HTERT RPE-1 (cell line): ENCODE results near the gene NAALADL1.

Experiments
- in situ Hi-C: fragments of 300-500 bp; cut with MboI; formaldehyde crosslinking; loops from 4 replicates; pipeline ENCODE4 v1.14.3; 2020; ENCODE audit warnings: low sequenced_read_pairs

NAALADL1 gene

DNA sequence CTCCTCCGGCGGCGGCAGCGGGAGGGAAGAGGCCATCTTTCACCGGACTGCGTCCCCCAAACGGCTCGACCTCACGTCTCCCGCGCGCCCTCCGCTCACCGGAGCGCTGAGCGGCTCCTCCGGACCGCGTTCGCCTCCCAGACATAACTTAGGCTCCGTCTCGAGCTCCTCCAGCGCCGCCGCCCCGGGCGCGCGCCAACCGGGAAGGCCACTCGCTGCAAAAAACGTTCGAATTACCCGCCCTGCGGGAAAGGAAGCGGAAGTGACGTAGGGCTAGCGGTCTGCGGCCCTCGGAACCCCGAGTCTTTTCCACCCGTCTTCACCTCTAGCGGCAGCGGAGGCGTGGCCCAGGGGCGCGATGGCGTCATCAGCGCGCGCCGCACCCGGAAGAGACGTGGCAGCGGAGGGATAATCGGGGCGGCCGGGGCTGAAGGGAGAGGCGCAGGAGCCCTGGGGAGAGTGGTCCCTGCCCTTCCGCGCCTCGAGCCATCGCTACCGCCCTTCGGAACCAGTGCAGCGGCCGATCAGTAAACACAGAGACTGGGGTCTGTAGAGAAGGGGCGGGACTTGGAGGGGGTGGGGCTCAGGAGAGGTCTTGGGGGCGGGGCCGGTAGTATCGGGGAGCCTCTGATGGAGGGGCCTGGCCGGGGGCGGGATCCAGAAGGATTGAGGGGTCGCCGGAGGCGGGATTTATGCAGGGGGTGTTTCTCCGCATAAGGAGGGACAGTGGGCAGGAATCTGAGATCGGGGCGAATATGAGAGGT lies 25.7 kb upstream of the NAALADL1 start, which contains the start of the genes CDCA5 and ZFPL1:
TSS of gene CDCA5 (minus strand) at position 207 of the 764 bp plus-strand sequence. CDS start at position 145, 62 bp downstream.
TSS of gene ZFPL1 (plus strand) at position 389 of the 764 bp plus-strand sequence. CDS start 477 bp downstream, outside the sequence.
- in situ Hi-C loops: no loop called here

DNA sequence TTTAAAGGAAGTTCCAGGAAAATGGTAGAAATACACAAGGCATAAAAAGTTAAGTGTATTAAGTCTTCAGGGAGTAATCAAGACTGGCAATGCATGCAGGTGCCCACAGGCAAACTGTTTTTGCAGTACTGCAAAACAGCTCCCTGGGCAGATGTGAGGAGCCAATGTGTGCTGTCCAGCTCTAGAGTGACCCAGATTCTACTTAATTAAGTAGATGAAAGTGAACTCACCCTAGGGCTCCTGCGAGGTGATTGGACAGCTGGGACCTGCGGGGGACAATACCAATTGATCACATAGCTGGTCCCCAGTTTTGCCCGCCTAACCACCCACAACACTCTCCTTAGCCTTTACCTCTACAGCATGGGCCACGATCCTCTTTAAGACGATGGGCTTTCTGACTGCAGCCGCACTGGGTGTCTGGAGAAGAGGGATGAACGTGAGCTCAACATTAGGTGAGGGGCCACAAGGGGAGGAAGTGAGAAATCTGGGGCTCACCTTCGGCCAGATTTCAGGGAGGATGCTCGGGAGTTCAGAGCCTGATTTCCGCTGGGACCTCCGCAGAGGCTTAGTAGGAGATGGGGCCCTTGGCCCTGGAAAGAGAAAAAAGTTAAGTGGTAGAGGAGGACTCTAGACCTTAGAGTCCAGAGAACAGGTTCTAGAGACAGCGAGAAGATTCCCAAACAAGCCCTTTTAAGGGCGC lies 24.9 kb upstream of the NAALADL1 start:
- in situ Hi-C loops: no loop called here

DNA sequence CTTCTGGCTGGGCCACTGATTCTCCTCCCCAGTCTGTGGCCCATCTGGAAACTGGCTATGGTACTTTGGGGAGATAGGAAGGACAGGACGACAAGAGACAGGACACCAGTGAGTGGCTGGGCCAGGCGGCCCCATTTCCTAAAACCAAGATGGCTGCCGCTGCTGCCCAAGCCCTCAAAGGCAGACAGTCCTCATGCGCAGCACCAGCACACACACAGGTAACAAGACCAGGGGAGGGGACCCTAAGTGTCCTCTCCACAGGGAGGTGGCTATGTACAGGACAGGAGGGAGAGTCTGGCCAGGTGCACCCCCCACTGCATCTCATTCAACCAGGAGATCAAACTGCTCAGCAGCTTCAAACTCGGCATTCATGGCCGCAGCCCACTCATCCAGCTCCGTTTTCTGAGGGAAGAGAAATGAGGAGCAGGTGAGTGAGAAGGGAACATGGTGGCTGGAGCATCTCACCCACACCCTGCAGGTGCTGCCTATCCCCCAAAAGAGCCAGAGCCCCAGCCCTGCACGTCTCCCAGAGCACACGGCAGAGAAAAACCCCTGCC lies 20.5 kb upstream of the NAALADL1 start:
- in situ Hi-C loops: no loop called here

DNA sequence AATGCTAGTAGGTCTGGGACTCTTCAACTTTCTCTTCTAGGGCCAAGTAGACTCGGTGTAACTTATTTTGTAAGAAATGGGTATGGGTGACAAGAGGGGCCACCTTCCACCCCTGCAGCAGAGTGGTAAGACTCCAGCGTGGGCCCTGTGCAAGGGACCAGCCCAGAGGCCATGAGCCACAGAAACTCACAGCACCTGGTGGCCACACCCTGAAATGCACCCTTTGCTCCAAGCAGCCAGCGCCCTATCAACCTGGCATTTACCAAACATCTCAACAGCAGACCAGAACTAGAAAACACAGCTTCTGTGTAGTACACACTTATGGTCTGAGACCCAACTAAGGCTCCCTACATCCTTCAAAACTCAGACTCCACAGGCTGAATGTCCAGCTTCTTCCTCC lies 19.8 kb upstream of the NAALADL1 start:
- in situ Hi-C loops: no loop called here

DNA sequence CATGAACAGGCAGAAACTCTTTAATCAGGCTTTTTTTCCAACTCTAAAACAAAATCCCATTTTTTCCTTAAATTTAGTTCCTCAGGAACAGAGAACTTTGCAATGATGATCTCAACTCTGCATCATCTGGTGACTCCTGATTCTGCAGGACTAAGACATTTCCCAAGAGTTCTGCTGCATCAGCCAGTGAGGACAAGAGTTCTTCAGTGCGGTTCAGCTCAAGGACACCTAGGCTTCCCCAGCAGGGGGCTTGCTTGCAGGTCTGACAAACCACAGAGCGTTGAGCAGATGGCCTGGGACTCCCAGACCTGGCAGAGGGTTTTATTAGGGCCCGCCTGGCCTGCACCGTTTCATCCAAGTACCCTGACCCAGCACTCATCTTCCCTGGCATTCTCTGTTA lies 19.1 kb upstream of the NAALADL1 start:
- in situ Hi-C loops: no loop called here

DNA sequence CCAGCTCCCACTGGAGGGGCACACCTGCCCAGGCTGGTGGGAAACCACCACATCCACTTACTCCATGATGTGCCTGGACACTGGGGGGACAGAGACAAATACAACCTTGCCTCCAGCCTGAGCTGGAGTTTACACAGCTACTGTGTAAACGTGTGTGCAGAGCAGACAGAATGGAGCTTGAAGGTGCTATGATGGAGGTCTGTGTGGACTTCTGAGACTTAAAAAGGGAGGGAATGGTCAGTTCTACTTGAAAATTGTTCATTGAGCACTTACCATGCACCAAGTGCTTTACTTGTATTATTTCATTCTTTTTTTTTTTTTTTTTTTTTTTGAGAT lies 14.2 kb upstream of the NAALADL1 start:
- in situ Hi-C loops: no loop called here

DNA sequence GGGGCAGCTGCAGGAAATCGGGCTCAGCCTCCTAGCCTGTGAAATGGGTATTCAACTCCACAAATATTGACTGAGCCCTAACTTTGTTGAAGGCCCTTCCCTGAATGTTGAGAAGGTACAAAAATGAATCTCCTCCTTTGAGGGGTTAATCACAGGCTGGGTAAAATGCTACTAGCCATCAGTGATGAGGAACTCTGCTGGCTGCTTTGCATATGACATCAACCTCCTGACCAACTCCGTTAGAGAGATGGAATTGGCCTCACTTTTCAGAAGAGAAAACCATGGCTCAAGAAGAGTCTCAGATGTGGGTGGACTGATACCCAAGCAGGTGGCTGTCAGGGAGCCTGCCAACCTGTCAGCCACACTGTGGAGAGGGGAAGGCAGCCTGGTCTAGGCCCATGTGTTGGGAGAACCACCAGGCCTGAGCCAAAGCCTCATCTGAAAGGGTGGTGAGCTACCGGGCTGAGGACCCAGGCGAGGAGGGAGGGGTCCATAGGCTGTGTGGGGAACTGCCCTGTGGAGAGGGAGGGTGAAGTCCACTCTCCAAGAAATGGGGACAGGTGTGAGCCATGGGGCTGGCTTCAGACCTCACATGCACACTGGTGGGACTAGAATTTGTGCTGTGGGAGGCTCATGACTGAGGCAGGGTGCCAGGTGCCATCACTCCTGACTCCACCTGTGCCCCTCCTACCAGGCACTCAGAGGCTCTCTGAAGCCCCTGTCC lies 13.7 kb upstream of the NAALADL1 start:
- in situ Hi-C loops: no loop called here

DNA sequence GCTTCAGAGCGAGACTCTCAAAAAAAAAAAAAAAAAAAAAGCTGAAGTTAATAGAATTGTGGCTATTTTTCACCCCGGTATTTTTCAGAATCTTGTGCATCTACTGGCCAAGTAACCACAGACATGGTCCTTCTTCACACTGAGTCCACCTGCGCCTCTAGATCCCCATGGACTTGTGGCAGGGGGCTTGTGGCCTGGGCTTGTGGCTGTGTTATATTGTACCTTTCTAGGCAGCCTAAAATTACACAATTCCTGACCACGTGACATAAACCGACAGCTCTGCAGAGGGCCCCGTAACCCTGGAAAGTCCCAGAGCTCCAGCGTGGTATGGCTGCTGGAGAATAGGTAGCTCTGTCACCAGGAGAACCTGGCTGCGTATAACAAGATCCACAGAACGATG lies 10.9 kb upstream of the NAALADL1 start:
- in situ Hi-C loops: no loop called here

DNA sequence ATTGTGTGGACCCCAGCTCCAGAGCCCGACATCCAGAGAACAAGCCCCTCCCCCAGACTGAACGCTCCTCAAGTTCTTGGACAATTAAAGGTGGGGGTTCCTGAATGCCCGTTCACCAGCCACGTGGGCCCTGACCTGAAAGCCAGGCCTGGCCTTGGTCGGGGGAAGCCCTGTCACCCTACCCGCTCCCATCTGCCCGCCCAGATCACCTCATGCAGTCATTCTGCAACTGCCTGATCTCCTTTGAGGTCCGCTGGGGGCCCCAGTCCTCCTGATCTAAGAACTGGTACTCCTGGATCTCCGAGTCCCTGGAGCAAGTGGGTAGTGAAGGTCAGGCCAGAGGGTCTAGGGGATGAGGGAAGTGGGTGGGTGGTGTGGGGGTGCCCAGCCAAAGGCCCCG lies 9.1 kb upstream of the NAALADL1 start:
- in situ Hi-C loops: no loop called here

DNA sequence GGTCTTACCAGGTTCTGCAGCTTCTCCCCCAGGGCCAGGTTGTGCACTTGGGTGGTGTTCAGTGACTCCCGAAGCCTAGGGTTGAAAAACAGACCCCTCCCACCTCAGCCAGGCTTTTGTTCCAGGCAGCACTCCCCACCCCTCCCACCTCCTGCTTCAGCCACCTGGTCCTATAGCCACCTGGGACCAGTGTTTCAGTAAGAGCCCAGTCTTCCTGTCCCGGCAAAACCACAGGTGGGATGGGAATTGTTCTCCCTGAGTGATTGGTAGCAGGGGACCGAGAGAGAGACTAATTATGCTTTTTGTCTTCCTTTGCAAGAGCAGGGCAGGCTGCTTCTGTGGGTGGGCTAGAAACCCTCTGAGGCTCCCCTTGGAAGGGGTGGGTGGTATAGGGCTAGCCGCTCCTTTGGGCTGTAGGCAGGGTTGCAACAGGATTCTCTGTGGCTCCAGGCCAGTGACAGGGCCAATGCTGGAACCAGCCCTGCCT lies 8.5 kb upstream of the NAALADL1 start:
- in situ Hi-C loops: no loop called here

DNA sequence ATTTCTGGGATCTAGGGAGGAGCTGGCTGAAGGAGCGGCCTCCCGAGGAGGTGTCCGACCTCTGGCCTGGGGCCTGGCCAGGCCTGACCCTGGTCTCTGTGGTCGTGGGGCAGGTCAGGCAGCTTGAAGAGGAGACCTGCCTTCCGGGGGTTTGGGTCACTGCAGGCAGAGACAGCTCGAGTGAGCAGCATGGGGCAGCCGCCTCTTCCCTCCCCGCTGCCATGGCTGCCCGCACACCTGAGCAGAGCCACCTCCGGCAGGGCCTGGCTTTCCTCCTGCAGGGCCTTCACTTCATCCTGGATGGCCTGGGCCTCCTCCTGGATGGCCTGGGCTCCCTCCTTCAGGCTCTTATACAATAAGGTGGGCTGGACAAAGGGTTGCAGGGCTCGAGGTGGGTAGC lies 8.0 kb upstream of the NAALADL1 start:
- in situ Hi-C loops: no loop called here

DNA sequence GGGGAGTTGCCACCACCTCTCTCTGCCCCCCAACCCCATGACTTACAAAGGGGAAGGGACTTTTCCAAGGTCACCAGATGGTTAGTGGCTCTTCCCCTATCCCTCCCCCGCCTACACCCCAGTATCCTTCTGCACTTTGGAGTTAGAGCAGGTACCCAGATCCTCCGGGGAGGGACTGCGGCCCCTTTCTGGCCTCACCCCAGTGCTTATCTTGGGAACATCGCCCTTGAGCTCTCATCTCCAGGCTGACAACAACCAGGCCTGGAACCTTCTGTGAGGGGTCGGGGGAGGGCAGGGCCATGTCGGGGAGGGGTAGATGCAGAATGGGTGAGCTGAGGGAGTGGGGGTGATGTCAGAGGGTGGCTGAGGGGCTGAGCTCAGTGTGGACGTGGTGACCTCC lies 7.5 kb upstream of the NAALADL1 start:
- in situ Hi-C loops: no loop called here

DNA sequence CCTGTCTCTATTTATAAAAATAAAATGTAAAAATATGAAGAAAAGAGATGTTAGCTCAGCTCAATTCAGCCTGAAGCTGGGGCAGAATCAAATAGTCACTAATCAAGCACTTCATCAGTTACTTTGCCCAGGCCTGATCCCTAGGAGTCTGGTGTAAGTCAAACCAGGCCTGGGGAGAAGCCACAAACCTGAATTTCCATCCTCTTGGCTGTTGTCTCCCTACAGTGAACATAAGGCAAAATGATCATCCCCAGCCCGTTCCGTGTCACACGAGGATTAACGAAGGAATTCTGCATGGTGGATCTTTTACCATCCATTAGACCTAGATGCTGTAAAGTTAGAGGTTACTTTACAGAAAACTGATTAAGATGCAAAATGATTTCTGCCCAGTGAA lies 6.5 kb upstream of the NAALADL1 start:
- in situ Hi-C loops: no loop called here

DNA sequence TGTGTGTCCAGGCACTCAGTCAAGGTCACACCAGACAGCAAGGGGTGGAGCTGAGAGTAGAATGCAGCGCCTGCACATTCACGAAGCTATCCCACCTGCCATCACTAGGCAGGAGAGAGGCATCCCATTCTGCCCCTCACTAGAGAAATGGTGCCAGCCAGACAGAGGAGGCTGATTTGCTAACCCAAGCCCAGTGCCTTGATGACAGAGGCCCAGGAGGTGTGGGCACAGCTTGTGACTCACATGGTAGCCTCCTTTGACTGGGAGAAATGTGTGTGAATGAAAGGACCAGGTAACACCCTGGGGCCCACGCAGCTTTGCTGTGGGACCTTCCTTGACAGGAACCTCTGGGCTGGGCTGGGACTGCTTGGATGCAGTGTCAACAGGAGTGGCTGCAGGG lies 5.2 kb upstream of the NAALADL1 start:
- in situ Hi-C loops: no loop called here

DNA sequence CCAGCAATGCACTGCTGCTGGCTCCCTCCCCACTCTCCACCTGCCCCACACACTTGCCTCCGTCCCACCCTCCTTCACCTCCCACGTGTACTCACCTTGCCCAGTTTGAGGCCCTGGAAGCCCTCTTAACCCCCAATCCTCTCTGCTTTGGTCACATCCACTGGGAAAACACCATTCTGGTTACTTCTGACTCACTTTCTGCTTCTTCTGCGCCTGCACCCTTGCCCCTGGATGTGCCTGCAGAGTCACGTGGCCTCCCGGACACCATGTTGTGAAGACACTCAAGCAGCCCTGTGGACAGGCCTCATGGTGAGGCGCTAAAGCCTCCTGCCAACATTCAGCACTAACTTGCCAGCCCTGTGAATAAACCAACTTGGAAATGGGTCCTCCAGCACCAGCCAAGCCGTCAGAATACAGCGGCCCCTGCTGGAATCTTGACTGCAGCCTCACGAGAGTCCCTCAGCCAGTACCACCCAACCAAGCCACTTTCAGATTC lies 2.6 kb upstream of the NAALADL1 start:
- in situ Hi-C loops: no loop called here

DNA sequence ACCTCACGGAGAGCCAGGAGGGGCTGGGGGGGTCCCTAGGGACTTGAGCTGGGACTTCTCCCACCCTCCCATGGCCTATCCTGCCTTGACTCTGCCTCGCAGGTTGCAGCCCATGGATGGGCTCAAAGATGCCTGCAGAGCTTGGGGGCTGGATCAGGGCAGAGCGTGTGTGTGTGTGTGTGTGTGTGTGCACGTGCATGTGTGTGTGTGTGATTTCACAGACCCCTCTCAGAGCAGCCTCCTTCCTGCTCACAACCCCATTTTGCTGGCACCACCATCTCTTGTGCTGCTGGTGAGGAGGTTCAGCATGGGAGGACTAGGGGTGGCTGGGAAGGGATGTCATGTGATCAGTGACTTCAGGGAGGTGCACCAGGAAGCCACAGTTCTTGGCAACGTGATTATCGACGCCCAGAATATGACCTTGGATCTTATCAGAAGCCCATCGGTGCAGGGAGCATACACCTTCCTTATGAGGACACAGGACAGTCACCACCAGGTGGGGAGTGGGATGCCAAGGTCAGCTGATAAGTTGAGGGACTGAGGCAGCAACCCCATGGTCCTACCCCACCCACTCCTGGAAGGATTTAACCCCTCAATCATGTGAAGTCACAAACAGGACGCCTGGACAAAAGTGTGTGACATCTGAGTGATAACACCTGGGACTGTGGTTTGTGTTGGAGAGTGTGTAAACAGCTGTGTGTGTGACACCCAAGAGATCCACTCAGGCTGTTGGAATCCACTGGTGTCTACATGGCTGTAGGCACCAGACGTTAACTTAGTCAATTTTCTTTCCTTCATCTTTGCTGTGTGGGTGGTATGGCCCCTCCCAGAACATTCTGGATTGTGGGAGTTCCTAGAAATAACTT lies 1.8 kb upstream of the NAALADL1 start:
- in situ Hi-C loops: no loop called here

DNA sequence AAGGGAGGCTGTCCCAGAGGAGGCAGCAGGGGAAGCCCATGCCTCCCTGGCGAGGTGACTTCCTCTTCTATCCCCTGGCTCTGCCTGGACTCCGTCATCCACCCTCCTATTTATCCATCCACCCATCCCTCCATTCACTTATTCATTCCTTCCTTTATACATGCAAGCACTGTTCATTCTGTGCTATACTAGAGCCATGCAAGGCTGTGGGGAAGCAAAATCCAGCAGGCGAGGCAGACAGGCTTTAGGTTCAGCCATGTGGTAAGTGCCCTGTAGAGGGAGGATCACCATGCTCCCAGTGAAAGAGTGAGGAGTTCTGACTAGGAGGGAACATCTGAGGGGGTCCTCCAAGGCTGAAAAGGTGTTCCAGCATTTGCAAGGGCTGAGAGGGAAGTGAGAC lies 1.2 kb upstream of the NAALADL1 start:
- in situ Hi-C loops: no loop called here

DNA sequence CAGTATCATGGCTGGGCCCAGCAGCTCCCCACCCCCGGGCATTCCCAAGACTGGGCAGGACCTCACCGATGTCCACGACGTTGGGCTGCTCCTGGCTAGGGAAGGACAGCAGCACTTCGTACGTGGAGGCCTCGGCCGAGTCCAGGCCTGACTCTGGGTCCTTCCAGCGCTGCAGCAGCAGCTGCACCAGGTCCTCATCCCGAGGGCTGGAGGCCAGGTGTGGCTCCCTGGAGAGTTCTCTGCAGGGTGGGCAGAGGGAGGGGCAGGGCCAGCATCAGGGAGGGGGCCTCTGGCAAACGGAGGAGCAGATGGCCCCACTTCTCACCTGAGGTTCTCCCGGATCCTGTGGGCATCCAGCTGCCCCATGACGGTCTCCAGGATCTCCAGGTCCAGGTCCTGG lies 341 bp downstream of the NAALADL1 start:
- in situ Hi-C loops: no loop called here

DNA sequence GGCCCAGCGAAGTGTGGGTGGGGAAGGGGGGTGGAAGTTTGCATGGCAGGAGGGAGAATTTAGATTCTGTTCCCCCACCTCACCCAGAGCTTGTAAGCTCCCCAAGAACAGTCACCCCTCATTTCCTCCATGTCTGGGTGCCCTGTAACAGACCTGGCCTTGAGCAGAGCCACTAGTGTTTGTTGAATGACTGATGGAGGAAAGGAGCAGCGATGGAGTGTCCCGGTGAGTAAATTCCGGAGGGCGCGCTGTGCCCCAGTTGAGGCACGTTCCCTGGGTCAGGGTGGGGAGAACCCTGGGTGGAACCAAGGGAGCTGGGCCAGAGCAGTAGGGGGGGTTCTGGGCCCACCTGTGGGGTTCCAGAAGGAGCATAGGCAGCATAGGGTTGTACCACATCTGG lies 827 bp downstream of the NAALADL1 start:
- in situ Hi-C loops: no loop called here

DNA sequence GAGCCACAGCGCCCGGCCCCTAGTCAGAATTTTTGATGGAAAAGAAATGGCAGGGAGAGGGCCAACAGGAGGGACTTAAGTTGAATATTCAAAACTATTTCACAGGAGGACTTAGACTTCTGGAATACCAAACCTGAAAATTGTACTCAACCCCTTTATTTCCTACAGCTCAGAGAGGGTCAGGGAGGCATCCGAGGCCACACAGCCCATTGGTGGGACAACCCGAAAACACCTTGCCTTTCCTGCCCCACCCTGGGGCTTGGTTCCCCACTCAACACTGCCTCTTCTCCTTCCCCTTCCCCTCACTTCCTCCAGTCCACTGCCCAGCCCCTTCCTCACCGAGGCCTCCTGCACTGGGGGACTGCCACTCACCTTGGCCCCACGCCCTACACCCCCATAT lies 1.4 kb downstream of the NAALADL1 start:
- in situ Hi-C loops: no loop called here
